ENCODE results near the gene GAL3ST1. TPM values are rescaled to one million over a fixed set of nuclear protein-coding genes. Genes with fewer than 3 reads are reported as not detected.

The GAL3ST1 gene
- total and polyA plus RNA-seq, 2 experiments from 2014 or later: 11.4 to 17.1 TPM

GRCh38 chr22:30513462-30513861 lies 61.0 kb downstream of the GAL3ST1 start:
- no peaks in the 10 kb centered on the region for H3K79me2 ChIP-seq

GRCh38 chr22:30511911-30512310 lies 62.6 kb downstream of the GAL3ST1 start:
- H3K9me2 ChIP-seq (replicated peaks; ENCODE audit: insufficient read depth): no peaks in the 10 kb centered on the region
- H3K27me3 ChIP-seq: no peaks in the 10 kb centered on the region
- DNase-seq (ENCODE audit: low spot score): no peak
- no peak overlapping the region for H3K4me2 ChIP-seq
- no peaks in the 10 kb centered on the region for H3K4me1 ChIP-seq (ENCODE audit: insufficient read depth)
- H3K36me3 ChIP-seq (replicated peaks; ENCODE audit: insufficient read depth, low read depth): no peaks in the 10 kb centered on the region
- WGBS (ENCODE audit: low lambda C conversion rate, missing lambda C conversion rate): 87% methylated on average over 7 of the region's 7 CpGs
- no peak for TF ChIP-seq EZH2 (IDR thresholded peaks at IDR 0.05; ENCODE audit: borderline replicate concordance)
- TF ChIP-seq, protein P1, sequence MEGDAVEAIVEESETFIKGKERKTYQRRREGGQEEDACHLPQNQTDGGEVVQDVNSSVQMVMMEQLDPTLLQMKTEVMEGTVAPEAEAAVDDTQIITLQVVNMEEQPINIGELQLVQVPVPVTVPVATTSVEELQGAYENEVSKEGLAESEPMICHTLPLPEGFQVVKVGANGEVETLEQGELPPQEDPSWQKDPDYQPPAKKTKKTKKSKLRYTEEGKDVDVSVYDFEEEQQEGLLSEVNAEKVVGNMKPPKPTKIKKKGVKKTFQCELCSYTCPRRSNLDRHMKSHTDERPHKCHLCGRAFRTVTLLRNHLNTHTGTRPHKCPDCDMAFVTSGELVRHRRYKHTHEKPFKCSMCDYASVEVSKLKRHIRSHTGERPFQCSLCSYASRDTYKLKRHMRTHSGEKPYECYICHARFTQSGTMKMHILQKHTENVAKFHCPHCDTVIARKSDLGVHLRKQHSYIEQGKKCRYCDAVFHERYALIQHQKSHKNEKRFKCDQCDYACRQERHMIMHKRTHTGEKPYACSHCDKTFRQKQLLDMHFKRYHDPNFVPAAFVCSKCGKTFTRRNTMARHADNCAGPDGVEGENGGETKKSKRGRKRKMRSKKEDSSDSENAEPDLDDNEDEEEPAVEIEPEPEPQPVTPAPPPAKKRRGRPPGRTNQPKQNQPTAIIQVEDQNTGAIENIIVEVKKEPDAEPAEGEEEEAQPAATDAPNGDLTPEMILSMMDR (IDR thresholded peaks at IDR 0.05; ENCODE audit: poor library complexity): no peak
- TF ChIP-seq EZH2phosphoT487 (IDR thresholded peaks at IDR 0.05; ENCODE audit: low read depth, severe bottlenecking, unreplicated experiment): no peak
- H3K4me3 ChIP-seq: no peak overlapping the region
- no peaks in the 10 kb centered on the region for H3K9me3 ChIP-seq (ENCODE audit: low read depth)
- H3K79me2 ChIP-seq: no peaks in the 10 kb centered on the region
- H3K27ac ChIP-seq: no peak overlapping the region
- no peak overlapping the region for H2AFZ ChIP-seq
- no peaks in the 10 kb centered on the region for H4K20me1 ChIP-seq (ENCODE audit: insufficient read depth, poor library complexity, severe bottlenecking)

More at GRCh38 chr22:30513462-30513861, 61.0 kb downstream of the GAL3ST1 start:
- Histone ChIP-seq H3K4me1 (ENCODE audit: insufficient read depth) (no peaks in the 10 kb centered on the region), H2AFZ (no peak overlapping the region), H4K20me1 (ENCODE audit: insufficient read depth, poor library complexity, severe bottlenecking) (no peaks in the 10 kb centered on the region), H3K4me2 (no peak overlapping the region), H3K36me3 (replicated peaks; ENCODE audit: insufficient read depth, low read depth) (no peaks in the 10 kb centered on the region), H3K27ac (no peak overlapping the region), H3K27me3 (no peaks in the 10 kb centered on the region), H3K9me2 (replicated peaks; ENCODE audit: insufficient read depth) (no peaks in the 10 kb centered on the region), H3K9me3 (ENCODE audit: low read depth) (no peaks in the 10 kb centered on the region), H3K4me3 (no peak overlapping the region)
- 92% methylated on average over 6 of the region's 6 CpGs for WGBS (ENCODE audit: low lambda C conversion rate, missing lambda C conversion rate)
- DNase-seq (ENCODE audit: low spot score): no peak
- no peak for TF ChIP-seq EZH2phosphoT487 (IDR thresholded peaks at IDR 0.05; ENCODE audit: low read depth, severe bottlenecking, unreplicated experiment)
- TF ChIP-seq, protein P1 (IDR thresholded peaks at IDR 0.05; ENCODE audit: poor library complexity): no peak
- TF ChIP-seq EZH2 (IDR thresholded peaks at IDR 0.05; ENCODE audit: borderline replicate concordance): no peak

- TF ChIP-seq, protein P1 (IDR thresholded peaks at IDR 0.05; ENCODE audit: poor library complexity): no peak
- TF ChIP-seq EZH2phosphoT487 (IDR thresholded peaks at IDR 0.05; ENCODE audit: low read depth, severe bottlenecking, unreplicated experiment): no peak
- no peak for TF ChIP-seq EZH2 (IDR thresholded peaks at IDR 0.05; ENCODE audit: borderline replicate concordance)
- 85% methylated on average over 9 of the region's 9 CpGs for WGBS (ENCODE audit: low lambda C conversion rate, missing lambda C conversion rate)
Observed at GRCh38 chr22:30511109-30511508, 63.4 kb downstream of the GAL3ST1 start.

DNA sequence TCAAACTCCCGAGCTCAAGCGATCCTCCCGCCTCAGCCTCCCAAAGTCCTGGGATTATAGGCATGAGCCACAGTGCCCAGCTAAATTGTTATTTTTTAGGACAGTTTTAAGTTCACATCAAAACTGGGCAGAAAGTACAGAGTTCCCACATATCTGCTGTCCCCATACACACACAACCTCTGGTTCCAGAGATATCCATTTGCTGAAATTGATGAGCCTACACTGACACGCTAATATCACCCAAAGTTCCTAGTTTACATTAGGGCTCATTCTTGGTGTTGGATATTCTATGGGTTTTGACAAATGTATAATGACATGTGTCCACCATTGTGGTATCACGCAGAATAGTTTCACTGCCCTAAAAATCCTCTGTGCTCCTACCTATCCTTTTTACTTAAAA lies 66.2 kb downstream of the GAL3ST1 start:
- TF ChIP-seq, protein P1 (IDR thresholded peaks at IDR 0.05; ENCODE audit: poor library complexity): no peak
- H3K27ac ChIP-seq: no peak overlapping the region
- H3K27me3 ChIP-seq: no peaks in the 10 kb centered on the region
- H3K4me1 ChIP-seq (ENCODE audit: insufficient read depth): no peaks in the 10 kb centered on the region
- no peak overlapping the region for H2AFZ ChIP-seq
- no peak overlapping the region for H3K4me2 ChIP-seq
- H3K9me3 ChIP-seq (ENCODE audit: low read depth): no peaks in the 10 kb centered on the region
- DNase-seq (ENCODE audit: low spot score): no peak
- H3K36me3 ChIP-seq (replicated peaks; ENCODE audit: insufficient read depth, low read depth): no peaks in the 10 kb centered on the region
- no peaks in the 10 kb centered on the region for H4K20me1 ChIP-seq (ENCODE audit: insufficient read depth, poor library complexity, severe bottlenecking)
- WGBS (ENCODE audit: low lambda C conversion rate, missing lambda C conversion rate): 96% methylated on average over 5 of the region's 5 CpGs
- H3K4me3 ChIP-seq: no peak overlapping the region
- H3K9me2 ChIP-seq (replicated peaks; ENCODE audit: insufficient read depth): no peaks in the 10 kb centered on the region
- H3K79me2 ChIP-seq: no peaks in the 10 kb centered on the region

More at GRCh38 chr22:30511109-30511508, 63.4 kb downstream of the GAL3ST1 start:
- no peak for DNase-seq (ENCODE audit: low spot score)
- Histone ChIP-seq H3K9me3 (ENCODE audit: low read depth) (no peaks in the 10 kb centered on the region), H3K9me2 (replicated peaks; ENCODE audit: insufficient read depth) (no peaks in the 10 kb centered on the region), H3K79me2 (no peaks in the 10 kb centered on the region), H4K20me1 (ENCODE audit: insufficient read depth, poor library complexity, severe bottlenecking) (no peaks in the 10 kb centered on the region), H3K4me3 (no peak overlapping the region), H3K27me3 (no peaks in the 10 kb centered on the region), H3K4me1 (ENCODE audit: insufficient read depth) (no peaks in the 10 kb centered on the region), H3K4me2 (no peak overlapping the region), H2AFZ (no peak overlapping the region), H3K36me3 (replicated peaks; ENCODE audit: insufficient read depth, low read depth) (no peaks in the 10 kb centered on the region), H3K27ac (no peak overlapping the region)
